Measurements from ENCODE around the gene RTKN2.

RTKN2 gene

DNA sequence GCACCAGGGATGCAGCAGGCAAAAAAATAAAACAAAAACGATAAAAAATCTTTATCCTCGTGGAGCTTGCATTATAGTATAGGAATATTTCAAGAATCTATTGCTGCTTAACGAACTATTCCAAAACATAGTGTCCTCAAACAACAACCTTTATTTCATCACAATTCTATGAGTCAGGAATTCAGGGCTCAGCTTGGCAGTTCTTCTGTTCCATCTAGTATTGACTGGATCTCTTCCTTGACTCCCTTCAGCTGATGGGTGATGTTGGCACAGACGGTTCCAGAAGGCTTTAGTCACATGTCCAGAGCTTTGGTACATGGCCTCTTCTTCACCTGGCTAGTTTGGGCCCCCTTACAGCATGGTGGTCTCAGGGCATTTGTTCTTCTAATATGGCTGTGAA is 88.0 kb downstream of the RTKN2 start:
- H3K4me3 ChIP-seq (ENCODE audit: low read length) = no peak overlapping the region
- TF ChIP-seq, protein P1, sequence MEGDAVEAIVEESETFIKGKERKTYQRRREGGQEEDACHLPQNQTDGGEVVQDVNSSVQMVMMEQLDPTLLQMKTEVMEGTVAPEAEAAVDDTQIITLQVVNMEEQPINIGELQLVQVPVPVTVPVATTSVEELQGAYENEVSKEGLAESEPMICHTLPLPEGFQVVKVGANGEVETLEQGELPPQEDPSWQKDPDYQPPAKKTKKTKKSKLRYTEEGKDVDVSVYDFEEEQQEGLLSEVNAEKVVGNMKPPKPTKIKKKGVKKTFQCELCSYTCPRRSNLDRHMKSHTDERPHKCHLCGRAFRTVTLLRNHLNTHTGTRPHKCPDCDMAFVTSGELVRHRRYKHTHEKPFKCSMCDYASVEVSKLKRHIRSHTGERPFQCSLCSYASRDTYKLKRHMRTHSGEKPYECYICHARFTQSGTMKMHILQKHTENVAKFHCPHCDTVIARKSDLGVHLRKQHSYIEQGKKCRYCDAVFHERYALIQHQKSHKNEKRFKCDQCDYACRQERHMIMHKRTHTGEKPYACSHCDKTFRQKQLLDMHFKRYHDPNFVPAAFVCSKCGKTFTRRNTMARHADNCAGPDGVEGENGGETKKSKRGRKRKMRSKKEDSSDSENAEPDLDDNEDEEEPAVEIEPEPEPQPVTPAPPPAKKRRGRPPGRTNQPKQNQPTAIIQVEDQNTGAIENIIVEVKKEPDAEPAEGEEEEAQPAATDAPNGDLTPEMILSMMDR (conservative IDR thresholded peaks at IDR 0.05; ENCODE audit: low read depth, low read length) = no peak
- DNase-seq (ENCODE audit: low read depth) = no peak

DNA sequence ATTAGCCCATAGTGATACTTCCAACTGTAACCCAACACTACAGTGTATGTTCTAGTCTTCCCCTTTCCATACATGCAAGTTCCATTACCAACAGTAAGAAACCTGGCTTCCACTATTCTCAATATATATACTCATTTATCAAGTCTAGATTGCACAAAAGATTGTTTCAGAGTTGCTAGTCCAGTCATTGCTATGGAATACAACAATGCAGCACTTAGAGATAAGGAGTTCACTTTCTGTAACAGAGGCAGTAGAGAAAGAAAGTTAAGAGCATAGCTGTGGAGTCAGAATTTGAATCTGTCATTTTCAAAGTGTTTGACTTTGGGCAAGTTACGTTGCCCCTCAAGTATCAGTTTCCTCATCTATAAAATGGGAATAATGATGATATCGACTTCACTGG is 90.1 kb downstream of the RTKN2 start:
- DNase-seq (ENCODE audit: low read depth) = no peak
- no peak overlapping the region for H3K4me3 ChIP-seq (ENCODE audit: low read length)
- TF ChIP-seq, protein P1 (conservative IDR thresholded peaks at IDR 0.05; ENCODE audit: low read depth, low read length) = no peak

DNA sequence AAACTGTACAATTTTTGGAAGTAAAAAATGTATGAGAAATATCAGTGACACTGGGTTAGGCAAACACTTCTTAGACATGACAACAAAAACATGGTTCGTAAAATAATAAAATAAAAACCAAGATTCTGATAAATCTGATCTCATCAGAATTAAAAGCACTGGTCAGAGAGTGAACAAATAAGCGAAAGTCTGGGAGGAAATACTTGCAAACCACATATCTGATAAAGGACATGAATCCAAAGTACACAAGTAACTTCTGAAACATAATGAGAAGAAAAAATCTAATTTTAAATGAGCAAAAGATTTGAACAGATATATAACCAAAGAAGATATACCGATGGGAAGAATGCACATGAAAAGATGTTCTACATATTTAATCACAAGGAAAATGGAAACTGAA is 91.5 kb downstream of the RTKN2 start:
- no peak overlapping the region for H3K4me3 ChIP-seq (ENCODE audit: low read length)
- TF ChIP-seq, protein P1 (conservative IDR thresholded peaks at IDR 0.05; ENCODE audit: low read depth, low read length) = no peak
- no peak for DNase-seq (ENCODE audit: low read depth)

DNA sequence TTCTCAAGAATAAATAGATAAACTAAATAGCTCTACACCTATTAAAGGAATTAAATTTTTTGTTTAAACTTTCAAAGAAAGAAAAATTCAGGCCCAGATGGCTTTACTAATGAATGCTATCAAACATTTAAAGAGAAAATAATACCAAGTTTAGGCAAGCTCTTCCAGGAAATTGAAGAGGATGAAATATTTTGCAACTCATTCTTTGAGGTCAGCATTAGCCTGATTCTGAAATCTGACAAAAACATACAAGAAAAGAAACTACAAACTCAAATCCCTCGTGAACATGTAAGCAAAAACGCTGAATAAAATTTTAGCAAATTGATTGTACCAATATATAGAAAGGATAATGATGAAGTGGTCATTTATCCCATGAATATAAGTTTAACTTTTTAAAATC is 93.4 kb downstream of the RTKN2 start:
- TF ChIP-seq, protein P1 (conservative IDR thresholded peaks at IDR 0.05; ENCODE audit: low read depth, low read length) = no peak
- no peak overlapping the region for H3K4me3 ChIP-seq (ENCODE audit: low read length)
- DNase-seq (ENCODE audit: low read depth) = no peak

DNA sequence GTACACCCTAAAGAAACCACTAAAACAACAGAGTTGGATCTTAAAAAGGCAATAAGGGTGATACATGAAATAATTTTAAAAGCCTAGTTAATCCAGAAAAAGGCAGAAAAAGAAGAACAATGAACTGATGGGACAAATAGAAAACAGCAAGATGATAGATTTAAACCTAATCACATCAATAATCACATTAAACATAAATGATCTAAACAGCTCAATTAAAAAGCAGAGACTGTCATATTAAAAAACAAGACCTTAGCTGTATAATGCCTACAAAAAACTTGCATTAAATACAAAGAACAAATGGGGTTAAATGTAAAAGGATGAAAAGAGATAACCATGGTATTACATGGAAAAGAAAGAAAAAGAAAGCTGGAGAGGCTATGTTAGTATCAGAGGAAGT is 96.2 kb downstream of the RTKN2 start:
- no peak for DNase-seq (ENCODE audit: low read depth)
- H3K4me3 ChIP-seq (ENCODE audit: low read length) = no peak overlapping the region
- TF ChIP-seq, protein P1 (conservative IDR thresholded peaks at IDR 0.05; ENCODE audit: low read depth, low read length) = no peak

DNA sequence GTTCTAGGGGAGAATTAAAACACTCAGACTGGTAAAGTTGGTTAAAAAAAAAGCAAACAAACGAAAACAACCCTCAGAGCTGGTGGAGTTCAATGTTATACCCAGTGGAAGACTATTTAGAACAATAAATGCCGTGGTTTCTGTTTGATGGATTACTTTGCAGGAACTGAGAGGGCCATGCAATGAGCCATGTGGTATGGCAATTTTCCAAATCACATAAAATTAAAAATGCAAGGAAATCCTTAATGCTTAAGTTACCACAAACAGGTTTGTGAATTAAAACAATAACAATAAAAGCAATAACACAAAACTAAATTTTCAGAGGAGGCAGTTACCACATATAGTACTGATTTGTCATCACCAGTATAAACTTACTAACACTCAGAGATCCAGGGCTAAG is 96.9 kb downstream of the RTKN2 start:
- TF ChIP-seq, protein P1 (conservative IDR thresholded peaks at IDR 0.05; ENCODE audit: low read depth, low read length) = no peak
- no peak for DNase-seq (ENCODE audit: low read depth)
- H3K4me3 ChIP-seq (ENCODE audit: low read length) = no peak overlapping the region

DNA sequence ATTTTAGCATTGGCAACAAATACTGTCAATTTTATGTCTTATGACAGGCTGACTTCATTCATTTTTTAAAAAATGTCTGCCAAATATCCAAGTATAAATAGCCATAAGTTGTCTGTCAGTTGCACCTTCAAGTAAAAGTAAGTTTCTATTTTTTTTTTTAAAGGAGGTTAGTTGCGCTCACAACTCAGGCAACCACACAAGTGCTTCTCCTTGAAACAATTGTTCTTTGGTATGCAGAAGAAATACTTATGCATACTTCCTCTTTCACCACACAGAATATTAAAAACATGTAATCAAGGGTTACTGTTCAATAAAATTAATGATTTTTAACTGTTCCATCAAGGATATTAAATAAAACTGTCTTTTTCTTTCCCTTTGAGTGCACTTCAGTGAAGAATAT is 97.9 kb downstream of the RTKN2 start:
- no peak for DNase-seq (ENCODE audit: low read depth)
- TF ChIP-seq, protein P1 (conservative IDR thresholded peaks at IDR 0.05; ENCODE audit: low read depth, low read length) = no peak
- H3K4me3 ChIP-seq (ENCODE audit: low read length) = no peak overlapping the region

Measured in retinal pigment epithelial cell (primary cell).